OCI-LY3 (cell line): ENCODE measurements around the gene KCTD17.

Source experiments
- CTCF ChIP-seq: fragments of 200-600, 300-600 bp; sonication (generic); IDR thresholded peaks from 2 replicates; pipeline ENCODE4 v1.5.1; 2014; ENCODE audit warnings: antibody characterized with exemption, low read length, low read depth
- EZH2phosphoT487 ChIP-seq: fragments of 200-600 bp; shearing (Covaris generic); IDR thresholded peaks from 2 replicates; pipeline ENCODE4 v1.6.1; 2018; ENCODE audit warnings: antibody characterized with exemption, mixed run types, low read depth

GRCh38 chr22:37070744-37071143, 19.2 kb downstream of the KCTD17 start:
- TF ChIP-seq EZH2phosphoT487 (no peak), CTCF (no peak)
